Right renal pelvis (tissue), 4 donors: Measurements from ENCODE around the gene EPHA6. TPM values are rescaled to one million over a fixed set of nuclear protein-coding genes. Genes with fewer than 3 reads are reported as not detected.

Experiments
- DNase-seq, 4 donors: peaks; one replicate each; pipeline ENCODE4 v3.0.0-alpha.2; 2013; ENCODE audit warnings: low read depth in 4 of 4, low spot score in 3 of 4, missing footprints in 1 of 4
- polyA plus RNA-seq, 4 donors: library from polyadenylated mRNA; unstranded; fragments of 120-200 nt; gene quantifications; one replicate each; pipeline ENCODE4 v1.2.1, GENCODE V29; 2013; ENCODE audit not compliant: insufficient read length in 4 of 4

The EPHA6 gene
- polyA plus RNA-seq = 1 to 10 TPM in 1 of 4 donors, under 1 TPM in 3; 0.50 to 1.2 (median 0.89) TPM

- peak in 3 of 4 donors; percentile 25 to 43 (median 25) for DNase-seq
Measured at GRCh38 chr3:96813820-96814650, at the start of gene EPHA6. TSS of gene EPHA6 (plus strand) at chr3:96814594.

GRCh38 chr3:96776818-96777217 is 37.6 kb upstream of the EPHA6 start:
- DNase-seq = no peak

DNA sequence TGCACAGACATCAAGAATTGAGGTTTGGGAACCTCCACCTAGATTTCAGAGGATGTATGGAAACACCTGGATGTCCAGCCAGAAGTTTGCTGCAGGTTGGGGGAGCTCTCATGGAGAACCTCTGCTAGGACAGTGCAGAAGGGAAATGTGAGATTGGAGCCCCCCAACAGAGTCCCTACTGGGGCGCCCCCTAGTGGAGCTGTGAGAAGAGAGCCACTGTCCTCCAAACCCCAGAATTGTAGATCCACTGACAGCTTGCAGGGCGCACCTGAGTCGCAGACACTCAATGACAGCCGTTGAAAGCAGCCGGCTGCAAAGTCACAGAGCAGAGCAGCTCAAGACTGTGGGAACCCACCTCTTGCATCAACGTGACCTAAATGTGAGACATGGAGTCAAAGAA is 34.6 kb upstream of the EPHA6 start:
- no peak for DNase-seq

DNA sequence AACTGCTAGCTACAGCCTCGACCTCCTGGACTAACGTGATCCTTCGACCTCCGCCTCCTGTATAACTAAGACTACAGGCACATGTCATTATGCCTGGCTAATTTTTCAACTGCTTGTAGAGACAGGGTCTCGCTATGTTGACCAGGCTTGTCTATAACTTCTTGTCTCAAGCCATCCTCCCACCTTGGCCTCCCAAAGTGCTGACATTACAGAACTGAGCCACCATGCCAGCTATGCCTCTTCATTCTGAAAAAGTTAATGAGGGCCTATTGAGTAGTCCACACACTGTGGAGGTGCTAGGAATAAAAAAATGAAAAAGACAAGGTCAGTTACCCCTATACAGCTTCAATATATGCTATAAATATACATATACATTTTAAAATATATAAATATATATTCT is 18.3 kb upstream of the EPHA6 start:
- no peak for DNase-seq

DNA sequence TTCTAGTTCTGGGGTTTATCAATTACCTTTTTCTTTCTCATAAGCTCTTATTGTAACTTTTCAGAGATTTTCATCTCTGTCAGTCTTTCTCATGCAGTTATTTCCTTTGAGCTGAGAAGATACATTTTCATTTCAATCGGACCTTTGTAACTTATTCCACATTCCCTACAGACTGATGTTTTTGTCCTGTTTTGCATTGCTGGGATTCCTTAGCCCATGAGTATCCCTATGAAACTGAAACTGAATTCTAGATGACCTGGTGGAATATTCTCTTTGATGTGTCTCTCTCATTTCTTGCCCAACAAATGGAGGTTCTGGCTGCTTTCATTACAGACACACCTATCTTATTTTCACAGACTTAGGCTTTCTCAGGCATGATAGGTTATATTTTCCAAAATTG is 10.5 kb upstream of the EPHA6 start:
- DNase-seq = no peak

GRCh38 chr3:96806341-96806740 is 8.1 kb upstream of the EPHA6 start:
- no peak for DNase-seq

- peak in 3 of 4 donors; percentile 44 to 63 (median 51) for DNase-seq
Measured at GRCh38 chr3:96813134-96813819, 1.1 kb upstream of the EPHA6 start.

GRCh38 chr3:96814651-96815567 is 515 bp downstream of the EPHA6 start:
- peak in 1 of 4 donors; percentile 3 for DNase-seq

DNA sequence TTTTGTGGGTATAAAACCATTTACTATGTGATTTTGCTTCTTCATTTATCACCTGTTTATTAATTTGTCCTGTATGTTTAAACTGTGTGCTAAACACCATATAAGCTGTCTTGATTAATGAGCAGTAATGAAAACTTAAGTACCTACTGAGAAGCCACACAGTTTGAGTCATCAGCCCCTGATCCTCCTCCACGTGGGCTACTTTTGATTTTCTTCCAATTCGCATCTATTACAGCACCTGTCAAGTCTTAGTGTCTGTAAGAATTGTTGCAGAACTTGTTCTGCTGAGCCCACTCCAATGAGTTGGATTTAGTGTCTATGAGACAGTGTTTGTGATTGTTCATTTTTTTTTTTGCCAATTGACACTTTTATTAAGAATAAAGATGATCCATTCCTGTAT is 16.8 kb downstream of the EPHA6 start:
- DNase-seq = no peak

- no peak for DNase-seq
Measured at GRCh38 chr3:96833301-96833700, 18.9 kb downstream of the EPHA6 start.

GRCh38 chr3:96836153-96836915 is 21.9 kb downstream of the EPHA6 start:
- DNase-seq = no peak

DNA sequence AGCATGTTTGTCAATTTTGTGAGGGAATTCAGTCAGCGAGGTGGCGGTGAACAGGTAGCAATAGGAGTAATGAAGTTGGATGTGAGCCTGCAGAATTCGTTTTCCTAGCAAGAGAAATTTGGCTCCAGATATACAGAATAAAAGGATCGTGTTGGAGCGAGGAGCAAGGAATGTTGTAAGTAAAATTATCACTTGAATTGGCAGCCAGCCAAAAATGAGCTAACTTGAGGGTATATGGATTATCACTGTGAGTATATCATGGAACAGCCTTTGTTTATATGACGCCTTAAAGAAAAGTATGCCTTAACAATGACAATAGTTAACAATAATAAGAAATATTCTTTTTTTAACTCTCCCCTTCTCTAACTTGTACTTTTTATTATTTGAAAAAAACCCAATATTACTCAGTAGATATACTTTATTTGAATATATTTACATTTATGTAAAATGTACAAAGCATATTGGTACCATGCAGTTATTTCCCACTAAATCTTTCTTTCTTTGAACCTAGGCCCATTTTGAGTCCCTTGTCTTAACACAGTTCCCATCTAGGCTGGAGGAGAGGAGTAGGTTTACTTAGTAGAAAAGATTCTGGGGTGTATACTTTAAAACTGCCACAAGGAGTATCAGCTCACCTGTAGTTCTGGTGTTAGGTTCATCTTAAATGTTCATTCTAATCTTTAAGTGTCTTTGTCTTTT is 29.3 kb downstream of the EPHA6 start:
- no peak for DNase-seq

GRCh38 chr3:96844204-96844514 is 29.8 kb downstream of the EPHA6 start:
- DNase-seq = no peak

DNA sequence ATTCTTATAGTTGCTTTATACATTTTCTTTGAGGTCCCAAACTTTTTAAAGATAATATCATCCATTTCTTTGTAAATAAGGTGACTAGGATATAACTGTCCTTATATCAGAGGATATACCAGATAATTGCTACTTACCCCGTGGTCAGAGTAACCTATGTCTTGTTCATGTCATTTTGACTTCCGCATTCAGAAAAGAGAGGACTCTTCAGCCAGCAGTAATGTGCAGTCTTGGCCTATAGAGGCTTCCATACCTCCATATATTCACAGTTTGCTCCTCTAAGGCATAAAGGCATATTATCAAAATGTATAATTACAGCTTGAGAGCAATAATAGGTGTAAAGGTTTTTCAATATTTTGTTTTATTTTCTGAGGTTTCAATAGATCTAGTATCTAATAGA is 38.5 kb downstream of the EPHA6 start:
- DNase-seq = no peak

DNA sequence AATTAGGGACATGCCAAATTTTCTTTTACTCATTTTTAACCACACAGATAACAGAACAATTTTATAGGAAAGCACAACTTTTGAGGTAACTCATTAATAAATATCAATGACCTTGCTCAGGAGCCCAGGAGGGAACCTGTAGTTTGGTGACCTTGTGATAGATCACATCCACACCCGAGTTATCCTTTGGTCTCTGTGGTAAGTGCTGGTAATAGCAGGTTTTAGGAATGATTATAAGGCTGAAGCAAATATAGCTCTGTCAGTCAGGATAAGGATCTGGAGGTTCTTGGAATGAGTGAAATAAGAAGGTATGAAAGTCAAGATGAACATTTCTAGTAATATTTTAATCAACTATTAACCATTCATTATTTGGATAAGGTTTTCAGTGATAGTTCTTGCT is 46.5 kb downstream of the EPHA6 start:
- DNase-seq = no peak

GRCh38 chr3:96863129-96863740 is 48.8 kb downstream of the EPHA6 start:
- DNase-seq = peak; percentile 13 to 46 (median 23)

GRCh38 chr3:96865605-96866004 is 51.2 kb downstream of the EPHA6 start:
- DNase-seq = no peak

GRCh38 chr3:96869316-96869715 is 54.9 kb downstream of the EPHA6 start:
- DNase-seq = no peak

- no peak for DNase-seq
Measured at GRCh38 chr3:96877510-96877909, 63.1 kb downstream of the EPHA6 start.
